ENCODE measurements around the gene LIG3. TPM values are rescaled to one million over a fixed set of nuclear protein-coding genes. Genes with fewer than 3 reads are reported as not detected.
"Not testable (repeated sequence)": the region's sequence is repeated elsewhere in the genome, so short reads cannot be mapped to it uniquely, and the experiment has no call there.

Gene LIG3
- polyA plus RNA-seq, 4 donors: 4.9 to 23.9 (median 9.9) TPM

DNA sequence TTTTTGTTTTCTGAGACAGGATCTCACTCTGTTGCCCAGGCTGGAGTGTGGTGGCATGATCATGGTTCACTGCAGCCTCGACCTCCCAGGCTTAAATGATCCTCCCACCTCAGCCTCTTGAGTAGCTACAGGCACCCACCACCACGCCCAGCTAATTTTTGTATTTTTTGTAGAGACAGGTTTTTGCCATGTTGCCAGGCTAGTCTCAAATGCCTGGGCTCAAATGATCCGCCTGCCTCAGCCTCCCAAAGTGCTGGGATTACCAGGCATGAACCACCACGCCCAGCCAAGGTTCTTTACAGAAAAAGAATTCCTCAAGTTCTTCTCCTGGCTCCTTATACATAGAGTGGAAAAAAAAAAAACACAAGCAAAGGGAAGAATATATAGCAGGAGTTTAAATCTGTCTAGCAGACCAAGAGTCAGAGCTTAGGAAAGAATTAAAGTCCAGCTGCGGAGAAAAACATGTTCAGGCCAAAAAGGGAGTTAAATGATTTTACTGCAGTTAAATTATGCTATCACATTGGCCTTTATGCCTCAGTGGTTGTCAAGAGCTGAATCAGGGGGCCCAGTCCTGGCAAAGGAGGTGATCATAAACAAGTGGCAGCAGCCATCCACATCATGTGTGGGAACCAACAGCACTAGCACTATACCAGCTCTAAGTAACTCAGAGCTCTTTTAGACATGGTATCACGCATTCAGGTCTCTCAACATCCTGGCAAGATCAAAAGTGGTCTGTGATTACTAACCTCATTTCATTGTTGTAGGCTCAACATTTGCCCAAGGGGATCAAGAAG, 39.3 kb downstream of the LIG3 start:
- Histone ChIP-seq H3K4me3 (ENCODE audit: low read depth in 1 of 3, low read length in 3 of 3) (no peak overlapping the region), H3K27me3 (ENCODE audit: control insufficient read depth in 3 of 3, insufficient read depth in 3 of 3, low read length in 3 of 3) (no peaks in the 10 kb centered on the region), H3K9me3 (ENCODE audit: control insufficient read depth in 2 of 2, insufficient read depth in 1 of 2, low read depth in 1 of 2, low read length in 1 of 2) (no peaks in the 10 kb centered on the region), H3K4me1 (ENCODE audit: control insufficient read depth in 3 of 3, insufficient read depth in 2 of 3, low read depth in 1 of 3, low read length in 2 of 3) (peaks cover 0 to 3% (median 0%) of the 10 kb centered on the region in 3 donors), H3K36me3 (ENCODE audit: control insufficient read depth in 3 of 3, insufficient read depth in 2 of 3, low read depth in 1 of 3, low read length in 3 of 3) (peaks cover 7 to 39% (median 12%) of the 10 kb centered on the region in 3 donors), H3K27ac (ENCODE audit: low read depth in 1 of 3, low read length in 2 of 3) (no peak overlapping the region)
- 88 to 91% (median 90%) methylated on average over 6 of the region's 6 CpGs for WGBS, 3 donors
- FAIRE-seq (no peak), DNase-seq (no peak)

- Histone ChIP-seq H3K36me3 (ENCODE audit: control insufficient read depth in 3 of 3, insufficient read depth in 2 of 3, low read depth in 1 of 3, low read length in 3 of 3) (peaks cover 4 to 38% (median 8%) of the 10 kb centered on the region in 3 donors), H3K27ac (ENCODE audit: low read depth in 1 of 3, low read length in 2 of 3) (no peak overlapping the region), H3K27me3 (ENCODE audit: control insufficient read depth in 3 of 3, insufficient read depth in 3 of 3, low read length in 3 of 3) (no peaks in the 10 kb centered on the region), H3K9me3 (ENCODE audit: control insufficient read depth in 2 of 2, insufficient read depth in 1 of 2, low read depth in 1 of 2, low read length in 1 of 2) (no peaks in the 10 kb centered on the region), H3K4me1 (ENCODE audit: control insufficient read depth in 3 of 3, insufficient read depth in 2 of 3, low read depth in 1 of 3, low read length in 2 of 3) (peaks cover 0 to 3% (median 0%) of the 10 kb centered on the region in 3 donors), H3K4me3 (ENCODE audit: low read depth in 1 of 3, low read length in 3 of 3) (no peak overlapping the region)
- DNase-seq (no peak), FAIRE-seq (no peak)
- 84 to 91% (median 87%) methylated on average over 11 of the region's 11 CpGs for WGBS, 3 donors
These were observed 41.4 kb downstream of the LIG3 start for GRCh38 chr17:35021520-35022380.

- no peaks in the 10 kb centered on the region for H3K9me3 ChIP-seq (ENCODE audit: control insufficient read depth in 2 of 2, insufficient read depth in 1 of 2, low read depth in 1 of 2, low read length in 1 of 2)
- 43 to 70% (median 53%) methylated on average over 8 of the region's 8 CpGs for WGBS, 3 donors
- FAIRE-seq: no peak
- H3K36me3 ChIP-seq (ENCODE audit: control insufficient read depth in 3 of 3, insufficient read depth in 2 of 3, low read depth in 1 of 3, low read length in 3 of 3): peaks cover 2 to 31% (median 8%) of the 10 kb centered on the region in 3 donors
- no peak overlapping the region for H3K4me3 ChIP-seq (ENCODE audit: low read depth in 1 of 3, low read length in 3 of 3)
- H3K27ac ChIP-seq (ENCODE audit: low read depth in 1 of 3, low read length in 2 of 3): peak overlapping the region in 2 of 3 donors; percentile 70 to 87
- peak; percentile 22 to 52 for DNase-seq
- no peaks in the 10 kb centered on the region for H3K27me3 ChIP-seq (ENCODE audit: control insufficient read depth in 3 of 3, insufficient read depth in 3 of 3, low read length in 3 of 3)
- peaks cover 0 to 3% (median 0%) of the 10 kb centered on the region in 3 donors for H3K4me1 ChIP-seq (ENCODE audit: control insufficient read depth in 3 of 3, insufficient read depth in 2 of 3, low read depth in 1 of 3, low read length in 2 of 3)
These were observed 42.3 kb downstream of the LIG3 start for GRCh38 chr17:35022536-35023063.

DNA sequence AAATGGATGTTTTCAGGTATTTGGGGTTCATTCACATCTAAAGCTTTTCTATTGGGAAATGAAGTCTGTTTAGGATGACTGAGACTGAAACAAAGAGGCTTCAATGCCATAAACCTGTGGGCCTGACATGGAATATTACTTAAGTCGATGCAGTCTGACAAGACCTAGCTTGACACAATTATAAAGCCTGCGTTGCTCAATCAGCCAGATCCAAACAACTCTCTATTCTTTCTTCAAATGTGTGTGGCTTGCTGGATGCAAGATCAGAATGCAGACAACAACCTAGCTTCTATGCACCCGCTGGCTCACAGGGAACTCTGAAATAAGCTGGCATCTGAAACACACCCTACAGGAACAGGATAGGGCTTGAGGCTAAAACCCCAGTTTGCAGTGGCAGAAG, 43.2 kb downstream of the LIG3 start:
- H3K9me3 ChIP-seq (ENCODE audit: control insufficient read depth in 2 of 2, insufficient read depth in 1 of 2, low read depth in 1 of 2, low read length in 1 of 2): no peaks in the 10 kb centered on the region
- no peaks in the 10 kb centered on the region for H3K27me3 ChIP-seq (ENCODE audit: control insufficient read depth in 3 of 3, insufficient read depth in 3 of 3, low read length in 3 of 3)
- WGBS, 3 donors: 81 to 90% (median 88%) methylated on average over 3 of the region's 3 CpGs
- FAIRE-seq (no peak), DNase-seq (no peak)
- peak overlapping the region in 1 of 3 donors; percentile 34 for H3K27ac ChIP-seq (ENCODE audit: low read depth in 1 of 3, low read length in 2 of 3)
- peaks cover 2 to 31% (median 8%) of the 10 kb centered on the region in 3 donors for H3K36me3 ChIP-seq (ENCODE audit: control insufficient read depth in 3 of 3, insufficient read depth in 2 of 3, low read depth in 1 of 3, low read length in 3 of 3)
- no peak overlapping the region for H3K4me3 ChIP-seq (ENCODE audit: low read depth in 1 of 3, low read length in 3 of 3)
- H3K4me1 ChIP-seq (ENCODE audit: control insufficient read depth in 3 of 3, insufficient read depth in 2 of 3, low read depth in 1 of 3, low read length in 2 of 3): peaks cover 0 to 3% (median under 1%) of the 10 kb centered on the region in 3 donors

DNA sequence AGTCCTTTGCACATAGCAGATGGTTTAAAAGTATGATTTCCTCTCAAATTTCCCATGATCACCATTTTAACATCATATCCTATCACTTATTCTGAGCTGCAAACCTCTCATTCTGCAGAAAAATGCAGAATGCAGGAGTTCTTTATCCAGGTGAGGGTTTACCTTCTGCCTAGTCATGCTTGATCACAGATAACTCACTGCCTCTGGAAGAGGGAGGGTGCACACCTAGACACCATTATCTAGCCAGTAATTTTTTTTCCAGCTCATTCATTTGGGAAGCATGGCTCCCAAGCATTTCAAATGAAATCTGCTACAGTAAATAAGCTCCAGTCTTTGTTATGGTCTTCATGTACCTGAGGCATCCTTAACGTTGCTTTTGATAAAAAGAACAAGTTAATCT, 45.2 kb downstream of the LIG3 start:
- FAIRE-seq: no peak
- no peaks in the 10 kb centered on the region for H3K27me3 ChIP-seq (ENCODE audit: control insufficient read depth in 3 of 3, insufficient read depth in 3 of 3, low read length in 3 of 3)

DNA sequence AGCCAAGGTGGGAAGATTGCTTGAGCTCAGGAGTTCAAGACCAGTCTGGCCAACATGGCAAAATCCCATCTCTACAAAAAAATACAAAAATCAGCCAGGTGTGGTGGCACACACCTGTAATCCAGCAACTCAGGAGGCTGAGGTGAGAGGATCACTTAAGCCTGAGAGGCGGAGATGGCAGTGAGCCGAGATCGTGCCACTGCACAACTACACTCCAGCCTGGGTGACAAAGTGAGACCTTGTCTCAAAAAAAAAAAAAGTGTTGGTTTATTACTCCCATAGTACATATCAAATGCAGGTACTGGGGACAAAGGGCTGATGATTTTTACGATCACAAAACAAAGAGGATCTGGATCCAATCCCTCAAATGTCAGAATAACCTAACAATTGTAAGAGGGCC, 47.8 kb downstream of the LIG3 start:
- not testable (repeated sequence) for H3K9me3 ChIP-seq (ENCODE audit: control insufficient read depth in 2 of 2, insufficient read depth in 1 of 2, low read depth in 1 of 2, low read length in 1 of 2); H3K4me3 ChIP-seq (ENCODE audit: low read depth in 1 of 3, low read length in 3 of 3); H3K4me1 ChIP-seq (ENCODE audit: control insufficient read depth in 3 of 3, insufficient read depth in 2 of 3, low read depth in 1 of 3, low read length in 2 of 3); H3K27me3 ChIP-seq (ENCODE audit: control insufficient read depth in 3 of 3, insufficient read depth in 3 of 3, low read length in 3 of 3); FAIRE-seq
- peak in 1 of 2 donors; percentile 28 for DNase-seq
- 29 to 69% (median 51%) methylated on average over 4 of the region's 4 CpGs for WGBS, 3 donors
- peak overlapping the region in 1 of 3 donors; percentile 5 for H3K27ac ChIP-seq (ENCODE audit: low read depth in 1 of 3, low read length in 2 of 3)
- H3K36me3 ChIP-seq (ENCODE audit: control insufficient read depth in 3 of 3, insufficient read depth in 2 of 3, low read depth in 1 of 3, low read length in 3 of 3): peaks cover 2 to 16% (median 3%) of the 10 kb centered on the region in 3 donors

More for the DNA sequence above, 45.2 kb downstream of the LIG3 start:
- no peaks in the 10 kb centered on the region for H3K9me3 ChIP-seq (ENCODE audit: control insufficient read depth in 2 of 2, insufficient read depth in 1 of 2, low read depth in 1 of 2, low read length in 1 of 2)
- peaks cover 2 to 28% (median 5%) of the 10 kb centered on the region in 3 donors for H3K36me3 ChIP-seq (ENCODE audit: control insufficient read depth in 3 of 3, insufficient read depth in 2 of 3, low read depth in 1 of 3, low read length in 3 of 3)
- no peak overlapping the region for H3K27ac ChIP-seq (ENCODE audit: low read depth in 1 of 3, low read length in 2 of 3)
- WGBS, 3 donors: 47 to 75% (median 67%) methylated on average over 1 of the region's 1 CpG
- H3K4me3 ChIP-seq (ENCODE audit: low read depth in 1 of 3, low read length in 3 of 3): no peak overlapping the region
- no peak for DNase-seq
- H3K4me1 ChIP-seq (ENCODE audit: control insufficient read depth in 3 of 3, insufficient read depth in 2 of 3, low read depth in 1 of 3, low read length in 2 of 3): peaks cover 0 to 5% (median 3%) of the 10 kb centered on the region in 3 donors

GRCh38 chr17:35028531-35029262, 48.4 kb downstream of the LIG3 start:
- Histone ChIP-seq H3K36me3 (ENCODE audit: control insufficient read depth in 3 of 3, insufficient read depth in 2 of 3, low read depth in 1 of 3, low read length in 3 of 3) (peaks cover 2 to 16% (median 3%) of the 10 kb centered on the region in 3 donors), H3K9me3 (ENCODE audit: control insufficient read depth in 2 of 2, insufficient read depth in 1 of 2, low read depth in 1 of 2, low read length in 1 of 2) (no peaks in the 10 kb centered on the region), H3K27me3 (ENCODE audit: control insufficient read depth in 3 of 3, insufficient read depth in 3 of 3, low read length in 3 of 3) (no peaks in the 10 kb centered on the region), H3K4me1 (ENCODE audit: control insufficient read depth in 3 of 3, insufficient read depth in 2 of 3, low read depth in 1 of 3, low read length in 2 of 3) (peaks cover 0 to 5% (median 0%) of the 10 kb centered on the region in 3 donors), H3K27ac (ENCODE audit: low read depth in 1 of 3, low read length in 2 of 3) (peak overlapping the region in 1 of 3 donors; percentile 84), H3K4me3 (ENCODE audit: low read depth in 1 of 3, low read length in 3 of 3) (no peak overlapping the region)
- peak; percentile 14 to 29 for DNase-seq
- WGBS, 3 donors: 31 to 56% (median 40%) methylated on average over 3 of the region's 3 CpGs
- FAIRE-seq: no peak
